Measurements from ENCODE around the gene FNIP2.

FNIP2 gene

DNA sequence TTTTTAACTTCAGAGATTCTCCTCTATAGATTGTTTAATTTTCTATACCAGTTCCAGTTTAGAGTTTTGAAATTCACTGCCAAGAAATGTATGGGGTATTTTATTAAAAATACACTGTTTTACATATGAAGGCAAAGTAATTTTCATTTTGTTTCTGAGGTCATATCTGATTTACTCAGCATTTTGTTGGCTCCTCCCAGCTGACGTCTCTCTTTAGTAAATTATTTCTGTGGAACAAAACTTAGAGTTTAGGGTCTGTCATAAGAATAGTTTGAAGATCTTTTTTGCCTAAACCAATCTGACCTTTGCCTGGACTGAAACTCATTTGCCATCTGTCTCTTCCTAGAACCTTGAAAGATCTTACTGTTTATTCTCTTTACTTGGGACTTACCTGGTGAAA lies 16.9 kb downstream of the FNIP2 start:
- peaks cover 43% of the 10 kb centered on the region for H3K79me2 ChIP-seq (ENCODE audit: insufficient read depth, low read depth)
- no peaks in the 10 kb centered on the region for H3K36me3 ChIP-seq (ENCODE audit: insufficient read depth)
- H3K27me3 ChIP-seq (ENCODE audit: insufficient read depth, low read depth), result no peaks in the 10 kb centered on the region
- no peak overlapping the region for H3K4me3 ChIP-seq (IDR thresholded peaks at IDR 0.05; ENCODE audit: insufficient read depth, low read depth, low read length)
- H3K9ac ChIP-seq, result no peak overlapping the region
- H2AFZ ChIP-seq (ENCODE audit: low read depth), result no peak overlapping the region
- TF ChIP-seq, protein P1, sequence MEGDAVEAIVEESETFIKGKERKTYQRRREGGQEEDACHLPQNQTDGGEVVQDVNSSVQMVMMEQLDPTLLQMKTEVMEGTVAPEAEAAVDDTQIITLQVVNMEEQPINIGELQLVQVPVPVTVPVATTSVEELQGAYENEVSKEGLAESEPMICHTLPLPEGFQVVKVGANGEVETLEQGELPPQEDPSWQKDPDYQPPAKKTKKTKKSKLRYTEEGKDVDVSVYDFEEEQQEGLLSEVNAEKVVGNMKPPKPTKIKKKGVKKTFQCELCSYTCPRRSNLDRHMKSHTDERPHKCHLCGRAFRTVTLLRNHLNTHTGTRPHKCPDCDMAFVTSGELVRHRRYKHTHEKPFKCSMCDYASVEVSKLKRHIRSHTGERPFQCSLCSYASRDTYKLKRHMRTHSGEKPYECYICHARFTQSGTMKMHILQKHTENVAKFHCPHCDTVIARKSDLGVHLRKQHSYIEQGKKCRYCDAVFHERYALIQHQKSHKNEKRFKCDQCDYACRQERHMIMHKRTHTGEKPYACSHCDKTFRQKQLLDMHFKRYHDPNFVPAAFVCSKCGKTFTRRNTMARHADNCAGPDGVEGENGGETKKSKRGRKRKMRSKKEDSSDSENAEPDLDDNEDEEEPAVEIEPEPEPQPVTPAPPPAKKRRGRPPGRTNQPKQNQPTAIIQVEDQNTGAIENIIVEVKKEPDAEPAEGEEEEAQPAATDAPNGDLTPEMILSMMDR (conservative IDR thresholded peaks at IDR 0.05; ENCODE audit: low read depth, low read length), result no peak
- no peaks in the 10 kb centered on the region for H4K20me1 ChIP-seq (ENCODE audit: insufficient read depth)
- H3K4me2 ChIP-seq, result no peak overlapping the region
- H3K27ac ChIP-seq, result no peak overlapping the region
- peaks cover 41% of the 10 kb centered on the region for H3K4me1 ChIP-seq (ENCODE audit: low read depth, poor library complexity, severe bottlenecking)

DNA sequence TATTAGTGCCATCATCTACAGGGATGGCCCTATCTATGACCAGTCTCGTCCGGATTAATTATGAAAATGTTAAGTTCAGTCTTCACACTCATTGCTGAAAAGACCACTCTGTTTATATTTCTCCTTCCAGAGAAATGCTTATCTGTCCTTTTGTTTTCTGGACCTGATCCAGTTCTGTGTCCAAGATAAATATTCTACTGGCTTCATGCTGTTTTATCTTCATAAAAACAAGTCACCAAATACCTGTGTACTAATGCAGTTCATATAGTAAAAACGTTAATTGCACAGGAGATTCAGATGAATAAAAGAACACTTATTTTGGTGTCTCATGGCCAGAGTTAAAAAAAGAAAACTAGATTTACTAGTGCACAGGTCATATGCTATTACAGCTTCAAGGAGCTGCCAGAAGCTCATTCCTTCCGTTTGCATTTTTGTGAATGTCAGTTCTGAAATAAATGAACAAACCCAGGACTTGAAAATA lies 17.3 kb downstream of the FNIP2 start:
- Histone ChIP-seq H3K27ac (no peak overlapping the region), H3K79me2 (ENCODE audit: insufficient read depth, low read depth) (peaks cover 40% of the 10 kb centered on the region), H4K20me1 (ENCODE audit: insufficient read depth) (no peaks in the 10 kb centered on the region), H3K4me3 (IDR thresholded peaks at IDR 0.05; ENCODE audit: insufficient read depth, low read depth, low read length) (no peak overlapping the region), H3K27me3 (ENCODE audit: insufficient read depth, low read depth) (no peaks in the 10 kb centered on the region), H3K9ac (no peak overlapping the region), H3K4me2 (no peak overlapping the region), H3K4me1 (ENCODE audit: low read depth, poor library complexity, severe bottlenecking) (peaks cover 38% of the 10 kb centered on the region), H3K36me3 (ENCODE audit: insufficient read depth) (no peaks in the 10 kb centered on the region), H2AFZ (ENCODE audit: low read depth) (no peak overlapping the region)
- TF ChIP-seq, protein P1 (conservative IDR thresholded peaks at IDR 0.05; ENCODE audit: low read depth, low read length), result no peak

DNA sequence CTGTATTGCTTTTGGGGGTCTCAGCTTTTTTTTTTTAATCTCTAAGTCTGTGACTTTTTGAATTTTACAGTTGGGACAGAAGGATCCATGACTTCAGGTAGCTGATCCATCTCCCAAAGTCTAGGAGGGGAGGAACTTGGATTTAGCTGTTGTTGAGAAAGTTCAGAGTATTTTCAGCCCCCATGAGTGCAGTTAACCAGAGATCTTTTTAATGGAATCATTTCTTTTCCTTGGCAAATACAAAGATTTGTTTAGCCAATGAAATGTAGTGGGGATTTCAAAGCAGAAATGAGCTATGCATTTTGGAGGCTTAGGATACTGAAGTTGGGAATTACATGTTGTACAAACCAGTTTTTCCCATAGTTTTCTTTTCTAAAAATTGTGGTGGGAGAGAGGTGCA lies 18.1 kb downstream of the FNIP2 start:
- TF ChIP-seq, protein P1 (conservative IDR thresholded peaks at IDR 0.05; ENCODE audit: low read depth, low read length), result no peak
- Histone ChIP-seq H3K79me2 (ENCODE audit: insufficient read depth, low read depth) (peaks cover 32% of the 10 kb centered on the region), H3K4me3 (IDR thresholded peaks at IDR 0.05; ENCODE audit: insufficient read depth, low read depth, low read length) (no peak overlapping the region), H3K27me3 (ENCODE audit: insufficient read depth, low read depth) (no peaks in the 10 kb centered on the region), H4K20me1 (ENCODE audit: insufficient read depth) (no peaks in the 10 kb centered on the region), H3K9ac (no peak overlapping the region), H3K4me1 (ENCODE audit: low read depth, poor library complexity, severe bottlenecking) (peaks cover 31% of the 10 kb centered on the region), H3K4me2 (no peak overlapping the region), H3K36me3 (ENCODE audit: insufficient read depth) (no peaks in the 10 kb centered on the region), H2AFZ (ENCODE audit: low read depth) (no peak overlapping the region), H3K27ac (no peak overlapping the region)

DNA sequence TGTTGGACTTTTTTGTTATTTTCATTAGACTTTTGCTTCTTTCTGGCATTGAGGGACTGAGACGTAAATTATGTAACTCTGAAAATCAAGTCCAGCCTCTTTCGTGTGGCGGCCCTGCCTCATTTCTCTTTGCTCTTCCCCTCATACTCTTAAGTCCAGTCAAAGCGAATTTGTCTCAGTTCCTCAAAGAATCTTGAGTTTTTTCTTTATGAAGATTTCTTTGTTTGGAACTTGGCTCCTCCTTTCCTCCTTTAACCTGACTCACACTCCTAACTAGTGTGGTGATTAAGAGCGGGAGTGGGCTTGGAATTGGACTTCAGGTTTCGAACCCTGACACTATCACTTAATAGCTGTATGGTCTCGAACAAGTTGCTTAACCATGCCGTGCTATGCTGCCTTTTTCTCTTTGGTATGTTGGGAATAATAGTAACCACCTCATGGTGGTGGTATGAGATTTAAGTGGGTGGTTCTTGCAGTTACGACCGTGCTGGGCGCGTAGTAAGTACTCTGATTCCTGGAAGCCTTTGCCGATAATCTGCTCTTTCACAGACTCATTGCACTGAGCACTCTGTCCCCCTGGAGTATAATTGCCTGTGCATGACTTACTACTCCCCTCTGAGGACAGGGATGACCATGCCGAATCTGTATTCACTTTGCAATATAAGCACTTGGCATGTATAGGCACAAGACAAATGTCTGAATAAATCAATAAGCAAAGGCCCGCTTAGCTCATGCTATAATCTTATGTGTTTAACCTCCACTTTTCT lies 19.1 kb downstream of the FNIP2 start:
- no peak overlapping the region for H3K4me2 ChIP-seq
- TF ChIP-seq, protein P1 (conservative IDR thresholded peaks at IDR 0.05; ENCODE audit: low read depth, low read length), result no peak
- no peak overlapping the region for H3K9ac ChIP-seq
- no peak overlapping the region for H3K27ac ChIP-seq
- no peak overlapping the region for H3K4me3 ChIP-seq (IDR thresholded peaks at IDR 0.05; ENCODE audit: insufficient read depth, low read depth, low read length)
- peaks cover 21% of the 10 kb centered on the region for H3K4me1 ChIP-seq (ENCODE audit: low read depth, poor library complexity, severe bottlenecking)
- peaks cover 31% of the 10 kb centered on the region for H3K79me2 ChIP-seq (ENCODE audit: insufficient read depth, low read depth)
- no peak overlapping the region for H2AFZ ChIP-seq (ENCODE audit: low read depth)
- no peaks in the 10 kb centered on the region for H3K27me3 ChIP-seq (ENCODE audit: insufficient read depth, low read depth)
- no peaks in the 10 kb centered on the region for H4K20me1 ChIP-seq (ENCODE audit: insufficient read depth)
- no peaks in the 10 kb centered on the region for H3K36me3 ChIP-seq (ENCODE audit: insufficient read depth)

All from KMS-11 (cell line).